OCI-LY1 (cell line): ENCODE results near the gene PSTPIP1.

ENCODE experiments used
- H2AFZ ChIP-seq: fragments of 200-600 bp; sonication (generic), shearing (Covaris generic); 2 replicates; pipeline ENCODE4 v1.6.0; 2014; ENCODE audit warnings: antibody characterized with exemption, mild to moderate bottlenecking, low read length
- H3F3A ChIP-seq: fragments of 200-600 bp; sonication (generic), shearing (Covaris generic); 2 replicates; pipeline ENCODE4 v1.6.0; 2014; ENCODE audit warnings: mild to moderate bottlenecking, antibody characterized with exemption, low read length, moderate library complexity; ENCODE audit not compliant: insufficient read depth
- H3K27ac ChIP-seq: fragments of 200-600 bp; sonication (generic); 2 replicates; pipeline ENCODE4 v1.5.1; 2014; ENCODE audit warnings: low read length, mixed run types, mild to moderate bottlenecking, low read depth; ENCODE audit not compliant: poor library complexity, severe bottlenecking
- H3K27me3 ChIP-seq: fragments of 200-600 bp; sonication (generic); 2 replicates; pipeline ENCODE4 v1.6.0; 2014; ENCODE audit warnings: antibody characterized with exemption, mild to moderate bottlenecking, low read length, moderate library complexity; ENCODE audit not compliant: insufficient read depth
- H3K36me3 ChIP-seq: fragments of 200-600 bp; sonication (generic); 2 replicates; pipeline ENCODE4 v1.6.1; 2014; ENCODE audit warnings: mild to moderate bottlenecking, antibody characterized with exemption, low read length, moderate library complexity, mixed read lengths; ENCODE audit not compliant: insufficient read depth
- H3K4me1 ChIP-seq: fragments of 200-600 bp; sonication (generic); 2 replicates; pipeline ENCODE4 v1.5.1; 2014; ENCODE audit warnings: mild to moderate bottlenecking, low read length, moderate library complexity; ENCODE audit not compliant: insufficient read depth, severe bottlenecking
- H3K4me2 ChIP-seq: fragments of 200-600 bp; sonication (generic), shearing (Covaris generic); 2 replicates; pipeline ENCODE4 v1.6.1; 2014; ENCODE audit warnings: low read length
- H3K4me3 ChIP-seq: fragments of 200-600 bp; sonication (generic); 2 replicates; pipeline ENCODE4 v1.5.1; 2014; ENCODE audit warnings: low read length, low read depth, mild to moderate bottlenecking, mixed read lengths; ENCODE audit not compliant: poor library complexity, severe bottlenecking
- H3K79me2 ChIP-seq: fragments of 200-600 bp; shearing (Covaris generic); 2 replicates; pipeline ENCODE4 v1.6.1; 2016; ENCODE audit warnings: mixed run types, low read length, mixed read lengths; ENCODE audit not compliant: insufficient read depth
- H3K9ac ChIP-seq: fragments of 200-600 bp; sonication (generic), shearing (Covaris generic); 2 replicates; pipeline ENCODE4 v1.6.1; 2014; ENCODE audit warnings: mild to moderate bottlenecking, low read length, mixed read lengths
- H3K9me2 ChIP-seq: fragments of 200-600 bp; sonication (generic), shearing (Covaris generic); 2 replicates; pipeline ENCODE4 v1.6.1; 2014; ENCODE audit warnings: low read depth, mild to moderate bottlenecking, low read length, mixed read lengths
- H3K9me3 ChIP-seq: fragments of 200-600 bp; shearing (Covaris generic); 2 replicates; pipeline ENCODE4 v1.6.1; 2014; ENCODE audit warnings: low read length, mixed read lengths
- H4K20me1 ChIP-seq: fragments of 200-600 bp; sonication (generic), shearing (Covaris generic); 2 replicates; pipeline ENCODE4 v1.6.0; 2016; ENCODE audit warnings: mild to moderate bottlenecking, low read length; ENCODE audit not compliant: insufficient read depth
- EZH2 ChIP-seq: fragments of 200-600 bp; sonication (generic), shearing (Covaris generic); IDR thresholded peaks from 2 replicates; pipeline ENCODE4 v1.8.0; 2017; ENCODE audit warnings: borderline replicate concordance, mixed run types, mild to moderate bottlenecking, antibody characterized with exemption, low read length, moderate library complexity, mixed read lengths
- TF ChIP-seq, protein P1 (sequence below): fragments of 200-600 bp; sonication (generic), shearing (Covaris generic); IDR thresholded peaks from 2 replicates; pipeline ENCODE4 v1.5.1; 2017; ENCODE audit warnings: mild to moderate bottlenecking, antibody characterized with exemption, low read length, moderate library complexity, mixed read lengths

The PSTPIP1 gene

DNA sequence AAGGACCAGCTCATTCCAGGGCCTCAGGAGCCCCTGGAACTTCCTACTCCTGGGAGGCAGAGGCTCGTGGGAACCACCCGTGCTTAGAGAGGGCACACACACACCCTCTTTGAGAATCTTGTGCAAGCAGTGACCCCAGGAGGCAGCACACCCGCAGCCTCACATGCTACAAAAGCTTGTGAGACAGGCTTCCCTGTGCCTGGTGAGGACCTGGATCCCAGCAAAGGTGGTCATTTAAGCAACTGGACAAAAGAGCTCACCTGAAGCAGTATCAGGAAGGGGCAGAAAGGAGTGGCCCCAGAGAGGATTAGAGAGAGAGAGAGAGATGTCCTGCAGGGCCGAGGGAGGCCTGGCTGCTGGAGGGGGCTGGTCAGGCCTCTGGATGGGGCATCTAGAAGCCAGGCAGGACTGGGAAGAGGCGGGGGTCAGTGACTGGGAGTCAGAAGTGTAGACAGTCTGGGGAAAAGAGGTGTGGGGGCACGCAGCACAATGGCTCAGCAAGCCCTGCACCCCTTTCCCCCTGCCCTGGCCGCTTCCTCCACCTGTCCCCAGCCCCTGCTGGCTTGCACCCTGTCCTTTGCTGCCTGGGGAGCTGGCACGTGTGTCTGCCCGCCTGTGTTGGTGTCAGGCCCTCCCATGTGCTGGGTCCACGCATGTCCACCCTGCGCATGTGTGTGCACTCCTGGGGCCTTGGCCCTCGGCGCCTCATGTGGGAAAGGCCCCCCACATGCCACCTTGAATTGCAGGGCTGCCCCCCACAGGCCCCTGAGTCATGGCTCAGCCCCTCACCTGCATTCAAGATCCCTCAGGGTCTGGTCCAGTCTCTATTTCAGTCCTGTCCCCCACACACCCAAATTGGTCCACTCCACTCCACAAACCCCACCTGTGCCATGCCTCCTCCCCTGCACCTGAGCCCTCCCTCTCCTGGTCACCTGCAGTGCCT is 39.1 kb downstream of the PSTPIP1 start:
- Histone ChIP-seq H3K4me3 (no peak overlapping the region), H2AFZ (no peak overlapping the region), H3K9me2 (no peaks in the 10 kb centered on the region), H3K4me2 (no peak overlapping the region), H3K27ac (no peak overlapping the region), H3K27me3 (no peaks in the 10 kb centered on the region), H3K9ac (no peak overlapping the region), H4K20me1 (no peaks in the 10 kb centered on the region), H3K4me1 (peaks cover 6% of the 10 kb centered on the region), H3K79me2 (no peaks in the 10 kb centered on the region), H3F3A (no peaks in the 10 kb centered on the region), H3K9me3 (no peaks in the 10 kb centered on the region), H3K36me3 (0 out of 2 replicates have a peak, but pooled peaks cover 4% of the 10 kb centered on the region)
- TF ChIP-seq EZH2: no peak
- TF ChIP-seq, protein P1, sequence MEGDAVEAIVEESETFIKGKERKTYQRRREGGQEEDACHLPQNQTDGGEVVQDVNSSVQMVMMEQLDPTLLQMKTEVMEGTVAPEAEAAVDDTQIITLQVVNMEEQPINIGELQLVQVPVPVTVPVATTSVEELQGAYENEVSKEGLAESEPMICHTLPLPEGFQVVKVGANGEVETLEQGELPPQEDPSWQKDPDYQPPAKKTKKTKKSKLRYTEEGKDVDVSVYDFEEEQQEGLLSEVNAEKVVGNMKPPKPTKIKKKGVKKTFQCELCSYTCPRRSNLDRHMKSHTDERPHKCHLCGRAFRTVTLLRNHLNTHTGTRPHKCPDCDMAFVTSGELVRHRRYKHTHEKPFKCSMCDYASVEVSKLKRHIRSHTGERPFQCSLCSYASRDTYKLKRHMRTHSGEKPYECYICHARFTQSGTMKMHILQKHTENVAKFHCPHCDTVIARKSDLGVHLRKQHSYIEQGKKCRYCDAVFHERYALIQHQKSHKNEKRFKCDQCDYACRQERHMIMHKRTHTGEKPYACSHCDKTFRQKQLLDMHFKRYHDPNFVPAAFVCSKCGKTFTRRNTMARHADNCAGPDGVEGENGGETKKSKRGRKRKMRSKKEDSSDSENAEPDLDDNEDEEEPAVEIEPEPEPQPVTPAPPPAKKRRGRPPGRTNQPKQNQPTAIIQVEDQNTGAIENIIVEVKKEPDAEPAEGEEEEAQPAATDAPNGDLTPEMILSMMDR: no peak

DNA sequence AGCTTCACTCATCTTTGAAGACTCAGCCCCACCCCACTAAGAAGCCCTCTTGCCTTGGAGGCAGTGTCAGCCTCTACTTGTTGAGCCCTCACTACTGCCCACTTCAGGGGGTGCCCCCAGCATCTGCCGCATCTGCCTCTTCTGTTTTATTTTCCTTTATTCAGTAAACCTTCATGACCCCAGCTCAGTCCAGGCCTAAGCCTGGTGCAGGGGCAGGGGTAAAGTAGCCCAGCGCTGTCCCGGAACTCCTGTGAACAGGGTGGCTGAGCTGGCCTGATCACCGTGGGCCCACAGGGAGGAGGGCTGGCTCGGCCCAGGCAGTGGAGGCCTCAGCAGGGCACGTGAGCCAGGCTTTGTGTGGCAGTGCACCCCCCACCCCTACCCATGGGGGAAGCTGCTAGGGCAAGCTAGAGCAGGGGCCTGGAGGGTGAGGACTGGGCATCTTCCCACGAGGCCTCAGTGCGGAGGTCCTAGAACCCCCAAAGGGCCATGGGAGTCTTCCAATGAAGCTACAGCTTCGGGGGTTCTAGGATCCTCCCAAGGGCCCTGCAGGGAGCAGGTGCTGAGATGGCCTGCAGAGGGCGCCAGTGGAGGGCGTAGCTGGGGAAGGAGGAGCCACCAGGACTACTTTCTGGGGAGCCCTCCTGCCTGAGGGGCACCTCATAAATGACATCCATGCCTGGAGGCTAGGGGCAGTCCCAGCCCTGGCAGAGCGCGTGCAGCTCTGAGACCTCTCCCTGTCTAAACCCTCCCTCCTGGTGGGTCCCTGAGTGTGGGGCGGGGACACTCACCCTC is 40.0 kb downstream of the PSTPIP1 start:
- H3K27ac ChIP-seq: no peak overlapping the region
- H3K9me3 ChIP-seq: no peaks in the 10 kb centered on the region
- no peak overlapping the region for H3K4me3 ChIP-seq

DNA sequence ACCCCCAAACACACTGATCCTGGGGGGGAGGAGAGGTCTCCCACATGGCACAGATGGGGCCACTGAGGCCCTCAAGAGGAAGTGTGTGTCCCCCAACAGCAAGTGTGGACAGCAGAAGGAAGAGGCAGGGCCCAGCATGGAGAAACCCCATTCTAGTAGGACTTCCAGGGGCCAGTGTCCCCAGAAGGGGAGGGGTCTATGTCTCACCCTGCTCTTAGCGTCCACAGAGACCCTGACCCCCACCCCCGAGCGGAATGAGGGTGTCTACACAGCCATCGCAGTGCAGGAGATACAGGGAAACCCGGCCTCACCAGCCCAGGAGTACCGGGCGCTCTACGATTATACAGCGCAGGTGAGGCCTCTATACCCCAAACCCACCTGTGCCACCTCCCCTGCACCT is 40.7 kb downstream of the PSTPIP1 start:
- no peak overlapping the region for H3K4me2 ChIP-seq
- no peak overlapping the region for H2AFZ ChIP-seq
- no peaks in the 10 kb centered on the region for H4K20me1 ChIP-seq
- H3K27me3 ChIP-seq: no peaks in the 10 kb centered on the region
- no peak overlapping the region for H3K9ac ChIP-seq
- H3K27ac ChIP-seq: no peak overlapping the region
- no peak overlapping the region for H3K4me3 ChIP-seq
- no peak for TF ChIP-seq EZH2
- TF ChIP-seq, protein P1: no peak
- no peaks in the 10 kb centered on the region for H3F3A ChIP-seq
- no peaks in the 10 kb centered on the region for H3K9me3 ChIP-seq
- peaks cover 6% of the 10 kb centered on the region for H3K4me1 ChIP-seq
- no peaks in the 10 kb centered on the region for H3K9me2 ChIP-seq
- no peaks in the 10 kb centered on the region for H3K79me2 ChIP-seq
- H3K36me3 ChIP-seq: 0 out of 2 replicates have a peak, but pooled peaks cover 4% of the 10 kb centered on the region

More for the DNA sequence above, 40.0 kb downstream of the PSTPIP1 start:
- H3K36me3 ChIP-seq: 0 out of 2 replicates have a peak, but pooled peaks cover 4% of the 10 kb centered on the region
- H3K79me2 ChIP-seq: no peaks in the 10 kb centered on the region
- TF ChIP-seq, protein P1: peak; percentile 88
- no peak for TF ChIP-seq EZH2
- H3K9me2 ChIP-seq: no peaks in the 10 kb centered on the region
- H3F3A ChIP-seq: no peaks in the 10 kb centered on the region
- H3K4me2 ChIP-seq: no peak overlapping the region
- H4K20me1 ChIP-seq: no peaks in the 10 kb centered on the region
- H3K9ac ChIP-seq: no peak overlapping the region
- no peaks in the 10 kb centered on the region for H3K27me3 ChIP-seq
- peaks cover 6% of the 10 kb centered on the region for H3K4me1 ChIP-seq
- no peak overlapping the region for H2AFZ ChIP-seq
